Midbrain (tissue), 1 donor: ENCODE results near the gene MRPS21.
A peak's percentile ranks its signal among the peaks of the same experiment; 100 is the strongest.

Experiments
- DNase-seq: peaks from one replicate; lab custom pipeline; 2025; lab: John Stamatoyannopoulos, UW

The MRPS21 gene

GRCh38 chr1:150293433-150294253, at the start of gene MRPS21:
TSS of gene MRPS21 (plus strand) at chr1:150293861. CDS start at chr1:150294367, 506 bp downstream.
- DNase-seq = peak; percentile 93

GRCh38 chr1:150249936-150250335, 43.7 kb upstream of the MRPS21 start:
- no peak for DNase-seq

GRCh38 chr1:150256198-150256553, 37.5 kb upstream of the MRPS21 start:
- DNase-seq = no peak

- DNase-seq = peak; percentile 75
These were observed 36.9 kb upstream of the MRPS21 start for GRCh38 chr1:150256554-150257341.

- peak; percentile 43 for DNase-seq
These were observed 35.8 kb upstream of the MRPS21 start, which contains the start of gene CA14 for GRCh38 chr1:150257624-150258585. TSS of gene CA14 (plus strand) at chr1:150257774. CDS start at chr1:150258129, 355 bp downstream.

GRCh38 chr1:150259217-150259616, 34.4 kb upstream of the MRPS21 start:
- peak; percentile 42 for DNase-seq

- DNase-seq = no peak
These were observed 33.6 kb upstream of the MRPS21 start for GRCh38 chr1:150259758-150260669.

GRCh38 chr1:150261367-150261766, 32.3 kb upstream of the MRPS21 start:
- DNase-seq = no peak

GRCh38 chr1:150262388-150263320, 31.0 kb upstream of the MRPS21 start:
- DNase-seq = no peak

GRCh38 chr1:150263549-150263948, 30.1 kb upstream of the MRPS21 start:
- DNase-seq = no peak

GRCh38 chr1:150267896-150268295, 25.8 kb upstream of the MRPS21 start:
- DNase-seq = no peak

GRCh38 chr1:150268340-150268704, 25.3 kb upstream of the MRPS21 start:
- DNase-seq = peak; percentile 14

- DNase-seq = peak; percentile 97
These were observed 24.8 kb upstream of the MRPS21 start, which contains the start of gene APH1A for GRCh38 chr1:150268705-150269403. TSS of gene APH1A (minus strand) at chr1:150269016. CDS start at chr1:150268810, 206 bp downstream.

- DNase-seq = no peak
These were observed 24.2 kb upstream of the MRPS21 start for GRCh38 chr1:150269451-150269850.

- no peak for DNase-seq
These were observed 22.2 kb upstream of the MRPS21 start for GRCh38 chr1:150271291-150271959.

- no peak for DNase-seq
These were observed 20.4 kb upstream of the MRPS21 start for GRCh38 chr1:150273311-150273710.

- DNase-seq = no peak
These were observed 13.4 kb upstream of the MRPS21 start for GRCh38 chr1:150280138-150280707.

GRCh38 chr1:150281221-150281757, 12.4 kb upstream of the MRPS21 start:
- peak; percentile 81 for DNase-seq
